Esophagus squamous epithelium (tissue), 4 donors: ENCODE results near the gene DENND4A.

ENCODE experiments used
- CTCF ChIP-seq, 6 experiments: fragments of 450-650 bp in 4 of 6; fragments of 200-600 bp in 2 of 6; sonication (generic) in 2 of 6; IDR thresholded peaks; one replicate each; pipeline ENCODE4 v1.5.1; 2016 to 2019; ENCODE audit warnings: antibody characterized with exemption in 6 of 6, mild to moderate bottlenecking in 4 of 6, moderate library complexity in 4 of 6
- POLR2A ChIP-seq, 4 donors: fragments of 450-650 bp; IDR thresholded peaks; one replicate each; pipeline ENCODE4 v1.6.1; 2017; ENCODE audit warnings: antibody characterized with exemption in 4 of 4, mild to moderate bottlenecking in 4 of 4, moderate library complexity in 3 of 4

GRCh38 chr15:65631503-65631902 lies 160.6 kb downstream of the DENND4A start:
- TF ChIP-seq POLR2A (IDR thresholded peaks at IDR 0.05) (no peak), CTCF (IDR thresholded peaks at IDR 0.05) (no peak)
